Measurements from ENCODE around the gene SPAG17.

SPAG17 gene

GRCh38 chr1:118186026-118186425 lies 998 bp upstream of the SPAG17 start:
- DNase-seq (ENCODE audit: extremely low spot score): no peak
- no peak for TF ChIP-seq CTCF (IDR thresholded peaks at IDR 0.05; ENCODE audit: control extremely low read depth, extremely low read depth, low read depth, missing control alignments)
- ChIA-PET CTCF (interaction anchor here (1.0 to 1.2 kb wide), 2 partner anchors 10 to 61 kb away, joined by 3 read pairs; no protein-coding TSS in a partner anchor), POLR2A (no interaction called here)

- ChIA-PET CTCF (interaction anchor here (1.2 kb wide), 1 partner anchor 63 kb away, joined by 3 read pairs; no protein-coding TSS in a partner anchor), POLR2A (no interaction called here)
- no peak for TF ChIP-seq CTCF (IDR thresholded peaks at IDR 0.05; ENCODE audit: control extremely low read depth, extremely low read depth, low read depth, missing control alignments)
- DNase-seq (ENCODE audit: extremely low spot score): no peak
Observed at GRCh38 chr1:118184739-118185083, 317 bp downstream of the SPAG17 start.

GRCh38 chr1:118183586-118183985 lies 1.4 kb downstream of the SPAG17 start:
- DNase-seq (ENCODE audit: extremely low spot score): no peak

GRCh38 chr1:118177998-118178397 lies 7.0 kb downstream of the SPAG17 start:
- CTCF ChIA-PET: no interaction called here
- no peak for DNase-seq (ENCODE audit: extremely low spot score)
- TF ChIP-seq CTCF (IDR thresholded peaks at IDR 0.05; ENCODE audit: control extremely low read depth, extremely low read depth, low read depth, missing control alignments): no peak
- POLR2A ChIA-PET: no interaction called here

More at GRCh38 chr1:118183586-118183985, 1.4 kb downstream of the SPAG17 start:
- POLR2A ChIA-PET: no interaction called here
- CTCF ChIA-PET: no interaction called here
- TF ChIP-seq CTCF (IDR thresholded peaks at IDR 0.05; ENCODE audit: control extremely low read depth, extremely low read depth, low read depth, missing control alignments): no peak

- ChIA-PET POLR2A (no interaction called here), CTCF (interaction anchor here (1.1 to 1.2 kb wide), 2 partner anchors 9 to 38 kb away, joined by 3 to 4 read pairs; no protein-coding TSS in a partner anchor)
- DNase-seq (ENCODE audit: extremely low spot score): no peak
- no peak for TF ChIP-seq CTCF (IDR thresholded peaks at IDR 0.05; ENCODE audit: control extremely low read depth, extremely low read depth, low read depth, missing control alignments)
Observed at GRCh38 chr1:118169016-118169415, 16.0 kb downstream of the SPAG17 start.

GRCh38 chr1:118160806-118161205 lies 24.2 kb downstream of the SPAG17 start:
- ChIA-PET POLR2A (no interaction called here), CTCF (interaction anchor here (1.3 to 1.5 kb wide), 3 partner anchors 9 to 12 kb away, joined by 3 to 6 read pairs (median 3); no protein-coding TSS in a partner anchor)
- no peak for DNase-seq (ENCODE audit: extremely low spot score)
- no peak for TF ChIP-seq CTCF (IDR thresholded peaks at IDR 0.05; ENCODE audit: control extremely low read depth, extremely low read depth, low read depth, missing control alignments)

GRCh38 chr1:118159569-118159968 lies 25.5 kb downstream of the SPAG17 start:
- CTCF ChIA-PET: interaction anchor here (0.9 to 1.5 kb wide), 5 partner anchors 8 to 71 kb away, joined by 3 to 6 read pairs (median 3); no protein-coding TSS in a partner anchor
- TF ChIP-seq CTCF (IDR thresholded peaks at IDR 0.05; ENCODE audit: control extremely low read depth, extremely low read depth, low read depth, missing control alignments): no peak
- POLR2A ChIA-PET: no interaction called here
- no peak for DNase-seq (ENCODE audit: extremely low spot score)
